ENCODE data around the gene ADAP2. TPM values are rescaled to one million over a fixed set of nuclear protein-coding genes. Genes with fewer than 3 reads are reported as not detected.
"Not testable (repeated sequence)": the region's sequence is repeated elsewhere in the genome, so short reads cannot be mapped to it uniquely, and the experiment has no call there.

Gene ADAP2
- total and polyA plus RNA-seq, 2 experiments from 2014 or later = 0.94 TPM

DNA sequence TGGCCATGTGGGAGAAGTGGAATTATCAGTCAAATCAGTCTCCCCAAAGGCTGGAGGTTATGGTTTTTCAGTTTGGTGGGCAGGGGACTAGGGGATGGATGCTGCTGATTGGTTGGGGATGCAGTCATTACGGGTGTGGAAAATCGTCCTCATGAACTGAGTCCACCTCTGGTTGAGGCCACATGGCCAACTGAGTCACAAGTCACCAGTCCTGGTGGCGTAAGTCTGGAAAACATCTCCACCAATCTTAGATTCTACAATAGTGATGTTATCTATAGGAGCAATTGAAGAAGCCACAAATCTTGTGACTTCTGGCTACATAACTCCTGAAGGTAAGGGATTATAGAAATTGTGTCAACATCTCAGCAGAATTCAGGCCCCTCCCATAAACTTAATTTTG lies 43.9 kb downstream of the ADAP2 start:
- Histone ChIP-seq H3K27me3 (ENCODE audit: insufficient read depth) (no peaks in the 10 kb centered on the region), H3K4me2 (no peak overlapping the region), H3K9me2 (ENCODE audit: insufficient read depth) (no peaks in the 10 kb centered on the region), H2AFZ (peak overlapping the region; percentile 9; the same call in 1 of the 2 replicates), H3K4me3 (no peak overlapping the region), H3F3A (replicated peaks; ENCODE audit: low read depth) (peaks cover 4% of the 10 kb centered on the region; the same call in 1 of the 2 replicates), H3K79me2 (replicated peaks; ENCODE audit: insufficient read depth) (no peaks in the 10 kb centered on the region), H3K36me3 (ENCODE audit: insufficient read depth) (no peaks in the 10 kb centered on the region), H4K20me1 (replicated peaks; ENCODE audit: insufficient read depth) (no peaks in the 10 kb centered on the region), H3K27ac (ENCODE audit: low read depth) (no peak overlapping the region), H3K4me1 (ENCODE audit: insufficient read depth) (no peaks in the 10 kb centered on the region)
- TF ChIP-seq NANOG (IDR thresholded peaks at IDR 0.05; ENCODE audit: borderline replicate concordance) (no peak), EZH2 (IDR thresholded peaks at IDR 0.05; ENCODE audit: low read depth, unreplicated experiment) (no peak), JUNB (IDR thresholded peaks at IDR 0.05; ENCODE audit: unreplicated experiment) (no peak), STAT1 (IDR thresholded peaks at IDR 0.05; ENCODE audit: unreplicated experiment) (no peak), CREB1 (CRISPR knock-in tag; IDR thresholded peaks at IDR 0.05; ENCODE audit: low read depth) (no peak), POLR2AphosphoS5 (IDR thresholded peaks at IDR 0.05; ENCODE audit: low read depth) (no peak)
- TF ChIP-seq, protein P1, sequence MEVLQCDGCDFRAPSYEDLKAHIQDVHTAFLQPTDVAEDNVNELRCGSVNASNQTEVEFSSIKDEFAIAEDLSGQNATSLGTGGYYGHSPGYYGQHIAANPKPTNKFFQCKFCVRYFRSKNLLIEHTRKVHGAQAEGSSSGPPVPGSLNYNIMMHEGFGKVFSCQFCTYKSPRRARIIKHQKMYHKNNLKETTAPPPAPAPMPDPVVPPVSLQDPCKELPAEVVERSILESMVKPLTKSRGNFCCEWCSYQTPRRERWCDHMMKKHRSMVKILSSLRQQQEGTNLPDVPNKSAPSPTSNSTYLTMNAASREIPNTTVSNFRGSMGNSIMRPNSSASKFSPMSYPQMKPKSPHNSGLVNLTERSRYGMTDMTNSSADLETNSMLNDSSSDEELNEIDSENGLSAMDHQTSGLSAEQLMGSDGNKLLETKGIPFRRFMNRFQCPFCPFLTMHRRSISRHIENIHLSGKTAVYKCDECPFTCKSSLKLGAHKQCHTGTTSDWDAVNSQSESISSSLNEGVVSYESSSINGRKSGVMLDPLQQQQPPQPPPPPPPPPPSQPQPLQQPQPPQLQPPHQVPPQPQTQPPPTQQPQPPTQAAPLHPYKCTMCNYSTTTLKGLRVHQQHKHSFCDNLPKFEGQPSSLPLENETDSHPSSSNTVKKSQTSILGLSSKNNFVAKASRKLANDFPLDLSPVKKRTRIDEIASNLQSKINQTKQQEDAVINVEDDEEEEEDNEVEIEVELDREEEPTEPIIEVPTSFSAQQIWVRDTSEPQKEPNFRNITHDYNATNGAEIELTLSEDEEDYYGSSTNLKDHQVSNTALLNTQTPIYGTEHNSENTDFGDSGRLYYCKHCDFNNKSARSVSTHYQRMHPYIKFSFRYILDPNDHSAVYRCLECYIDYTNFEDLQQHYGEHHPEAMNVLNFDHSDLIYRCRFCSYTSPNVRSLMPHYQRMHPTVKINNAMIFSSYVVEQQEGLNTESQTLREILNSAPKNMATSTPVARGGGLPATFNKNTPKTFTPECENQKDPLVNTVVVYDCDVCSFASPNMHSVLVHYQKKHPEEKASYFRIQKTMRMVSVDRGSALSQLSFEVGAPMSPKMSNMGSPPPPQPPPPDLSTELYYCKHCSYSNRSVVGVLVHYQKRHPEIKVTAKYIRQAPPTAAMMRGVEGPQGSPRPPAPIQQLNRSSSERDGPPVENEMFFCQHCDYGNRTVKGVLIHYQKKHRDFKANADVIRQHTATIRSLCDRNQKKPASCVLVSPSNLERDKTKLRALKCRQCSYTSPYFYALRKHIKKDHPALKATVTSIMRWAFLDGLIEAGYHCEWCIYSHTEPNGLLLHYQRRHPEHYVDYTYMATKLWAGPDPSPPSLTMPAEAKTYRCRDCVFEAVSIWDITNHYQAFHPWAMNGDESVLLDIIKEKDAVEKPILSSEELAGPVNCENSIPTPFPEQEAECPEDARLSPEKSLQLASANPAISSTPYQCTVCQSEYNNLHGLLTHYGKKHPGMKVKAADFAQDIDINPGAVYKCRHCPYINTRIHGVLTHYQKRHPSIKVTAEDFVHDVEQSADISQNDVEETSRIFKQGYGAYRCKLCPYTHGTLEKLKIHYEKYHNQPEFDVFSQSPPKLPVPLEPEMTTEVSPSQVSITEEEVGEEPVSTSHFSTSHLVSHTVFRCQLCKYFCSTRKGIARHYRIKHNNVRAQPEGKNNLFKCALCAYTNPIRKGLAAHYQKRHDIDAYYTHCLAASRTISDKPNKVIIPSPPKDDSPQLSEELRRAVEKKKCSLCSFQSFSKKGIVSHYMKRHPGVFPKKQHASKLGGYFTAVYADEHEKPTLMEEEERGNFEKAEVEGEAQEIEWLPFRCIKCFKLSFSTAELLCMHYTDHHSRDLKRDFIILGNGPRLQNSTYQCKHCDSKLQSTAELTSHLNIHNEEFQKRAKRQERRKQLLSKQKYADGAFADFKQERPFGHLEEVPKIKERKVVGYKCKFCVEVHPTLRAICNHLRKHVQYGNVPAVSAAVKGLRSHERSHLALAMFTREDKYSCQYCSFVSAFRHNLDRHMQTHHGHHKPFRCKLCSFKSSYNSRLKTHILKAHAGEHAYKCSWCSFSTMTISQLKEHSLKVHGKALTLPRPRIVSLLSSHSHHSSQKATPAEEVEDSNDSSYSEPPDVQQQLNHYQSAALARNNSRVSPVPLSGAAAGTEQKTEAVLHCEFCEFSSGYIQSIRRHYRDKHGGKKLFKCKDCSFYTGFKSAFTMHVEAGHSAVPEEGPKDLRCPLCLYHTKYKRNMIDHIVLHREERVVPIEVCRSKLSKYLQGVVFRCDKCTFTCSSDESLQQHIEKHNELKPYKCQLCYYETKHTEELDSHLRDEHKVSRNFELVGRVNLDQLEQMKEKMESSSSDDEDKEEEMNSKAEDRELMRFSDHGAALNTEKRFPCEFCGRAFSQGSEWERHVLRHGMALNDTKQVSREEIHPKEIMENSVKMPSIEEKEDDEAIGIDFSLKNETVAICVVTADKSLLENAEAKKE (CRISPR knock-in tag; IDR thresholded peaks at IDR 0.05) = no peak
- TF ChIP-seq, protein P2, sequence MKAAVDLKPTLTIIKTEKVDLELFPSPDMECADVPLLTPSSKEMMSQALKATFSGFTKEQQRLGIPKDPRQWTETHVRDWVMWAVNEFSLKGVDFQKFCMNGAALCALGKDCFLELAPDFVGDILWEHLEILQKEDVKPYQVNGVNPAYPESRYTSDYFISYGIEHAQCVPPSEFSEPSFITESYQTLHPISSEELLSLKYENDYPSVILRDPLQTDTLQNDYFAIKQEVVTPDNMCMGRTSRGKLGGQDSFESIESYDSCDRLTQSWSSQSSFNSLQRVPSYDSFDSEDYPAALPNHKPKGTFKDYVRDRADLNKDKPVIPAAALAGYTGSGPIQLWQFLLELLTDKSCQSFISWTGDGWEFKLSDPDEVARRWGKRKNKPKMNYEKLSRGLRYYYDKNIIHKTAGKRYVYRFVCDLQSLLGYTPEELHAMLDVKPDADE (IDR thresholded peaks at IDR 0.05) = no peak
- TF ChIP-seq, protein P3, sequence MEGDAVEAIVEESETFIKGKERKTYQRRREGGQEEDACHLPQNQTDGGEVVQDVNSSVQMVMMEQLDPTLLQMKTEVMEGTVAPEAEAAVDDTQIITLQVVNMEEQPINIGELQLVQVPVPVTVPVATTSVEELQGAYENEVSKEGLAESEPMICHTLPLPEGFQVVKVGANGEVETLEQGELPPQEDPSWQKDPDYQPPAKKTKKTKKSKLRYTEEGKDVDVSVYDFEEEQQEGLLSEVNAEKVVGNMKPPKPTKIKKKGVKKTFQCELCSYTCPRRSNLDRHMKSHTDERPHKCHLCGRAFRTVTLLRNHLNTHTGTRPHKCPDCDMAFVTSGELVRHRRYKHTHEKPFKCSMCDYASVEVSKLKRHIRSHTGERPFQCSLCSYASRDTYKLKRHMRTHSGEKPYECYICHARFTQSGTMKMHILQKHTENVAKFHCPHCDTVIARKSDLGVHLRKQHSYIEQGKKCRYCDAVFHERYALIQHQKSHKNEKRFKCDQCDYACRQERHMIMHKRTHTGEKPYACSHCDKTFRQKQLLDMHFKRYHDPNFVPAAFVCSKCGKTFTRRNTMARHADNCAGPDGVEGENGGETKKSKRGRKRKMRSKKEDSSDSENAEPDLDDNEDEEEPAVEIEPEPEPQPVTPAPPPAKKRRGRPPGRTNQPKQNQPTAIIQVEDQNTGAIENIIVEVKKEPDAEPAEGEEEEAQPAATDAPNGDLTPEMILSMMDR (conservative IDR thresholded peaks at IDR 0.05; ENCODE audit: low read depth in 2 of 2) = no peak
- TF ChIP-seq, protein P4, sequence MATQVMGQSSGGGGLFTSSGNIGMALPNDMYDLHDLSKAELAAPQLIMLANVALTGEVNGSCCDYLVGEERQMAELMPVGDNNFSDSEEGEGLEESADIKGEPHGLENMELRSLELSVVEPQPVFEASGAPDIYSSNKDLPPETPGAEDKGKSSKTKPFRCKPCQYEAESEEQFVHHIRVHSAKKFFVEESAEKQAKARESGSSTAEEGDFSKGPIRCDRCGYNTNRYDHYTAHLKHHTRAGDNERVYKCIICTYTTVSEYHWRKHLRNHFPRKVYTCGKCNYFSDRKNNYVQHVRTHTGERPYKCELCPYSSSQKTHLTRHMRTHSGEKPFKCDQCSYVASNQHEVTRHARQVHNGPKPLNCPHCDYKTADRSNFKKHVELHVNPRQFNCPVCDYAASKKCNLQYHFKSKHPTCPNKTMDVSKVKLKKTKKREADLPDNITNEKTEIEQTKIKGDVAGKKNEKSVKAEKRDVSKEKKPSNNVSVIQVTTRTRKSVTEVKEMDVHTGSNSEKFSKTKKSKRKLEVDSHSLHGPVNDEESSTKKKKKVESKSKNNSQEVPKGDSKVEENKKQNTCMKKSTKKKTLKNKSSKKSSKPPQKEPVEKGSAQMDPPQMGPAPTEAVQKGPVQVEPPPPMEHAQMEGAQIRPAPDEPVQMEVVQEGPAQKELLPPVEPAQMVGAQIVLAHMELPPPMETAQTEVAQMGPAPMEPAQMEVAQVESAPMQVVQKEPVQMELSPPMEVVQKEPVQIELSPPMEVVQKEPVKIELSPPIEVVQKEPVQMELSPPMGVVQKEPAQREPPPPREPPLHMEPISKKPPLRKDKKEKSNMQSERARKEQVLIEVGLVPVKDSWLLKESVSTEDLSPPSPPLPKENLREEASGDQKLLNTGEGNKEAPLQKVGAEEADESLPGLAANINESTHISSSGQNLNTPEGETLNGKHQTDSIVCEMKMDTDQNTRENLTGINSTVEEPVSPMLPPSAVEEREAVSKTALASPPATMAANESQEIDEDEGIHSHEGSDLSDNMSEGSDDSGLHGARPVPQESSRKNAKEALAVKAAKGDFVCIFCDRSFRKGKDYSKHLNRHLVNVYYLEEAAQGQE (IDR thresholded peaks at IDR 0.05; ENCODE audit: unreplicated experiment) = no peak
- ATAC-seq (no peak), DNase-seq (ENCODE audit: low spot score) (no peak)
- Mint-ChIP-seq H3K9me3 (no peaks in the 10 kb centered on the region), H3K36me3 (ENCODE audit: low read depth) (no peaks in the 10 kb centered on the region), H3K4me1 (peaks cover 12% of the 10 kb centered on the region), H3K27me3 (ENCODE audit: insufficient read depth, low read depth, poor library complexity) (peaks cover 9% of the 10 kb centered on the region), H3K27ac (no peak overlapping the region), H3K4me3 (no peak overlapping the region)

DNA sequence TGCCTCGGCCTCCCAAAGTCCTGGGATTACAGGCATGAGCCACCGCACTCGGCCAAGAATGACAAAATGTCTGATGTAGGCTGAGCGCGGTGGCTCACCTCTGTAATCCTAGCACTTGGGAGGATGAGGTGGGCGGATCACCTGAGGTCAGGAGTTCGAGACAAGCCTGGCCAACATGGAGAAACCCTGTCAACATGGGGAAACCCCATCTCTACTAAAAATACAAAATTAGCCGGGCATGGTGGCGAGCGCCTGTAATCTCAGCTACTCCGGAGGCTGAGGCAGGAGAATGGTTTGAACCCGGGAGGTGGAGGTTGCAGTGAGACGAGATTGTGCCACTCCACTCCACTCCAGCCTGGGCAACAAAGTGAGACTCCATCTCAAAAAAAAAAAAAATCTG lies 46.2 kb downstream of the ADAP2 start:
- not testable (repeated sequence) for H4K20me1 ChIP-seq (replicated peaks; ENCODE audit: insufficient read depth); H3K79me2 ChIP-seq (replicated peaks; ENCODE audit: insufficient read depth); DNase-seq (ENCODE audit: low spot score); H3K4me2 ChIP-seq; H3K27me3 Mint-ChIP-seq (ENCODE audit: insufficient read depth, low read depth, poor library complexity); H3K4me1 Mint-ChIP-seq; H3K36me3 ChIP-seq (ENCODE audit: insufficient read depth); H3K27me3 ChIP-seq (ENCODE audit: insufficient read depth); H3K9me2 ChIP-seq (ENCODE audit: insufficient read depth); H3K27ac Mint-ChIP-seq; H3K4me3 Mint-ChIP-seq; H3K4me1 ChIP-seq (ENCODE audit: insufficient read depth); H3K4me3 ChIP-seq; H2AFZ ChIP-seq; H3K27ac ChIP-seq (ENCODE audit: low read depth); ATAC-seq
- H3F3A ChIP-seq (replicated peaks; ENCODE audit: low read depth) = peaks cover 12% of the 10 kb centered on the region; the same call in 1 of the 2 replicates
- H3K36me3 Mint-ChIP-seq (ENCODE audit: low read depth) = peaks cover 14% of the 10 kb centered on the region
- H3K9me3 Mint-ChIP-seq = peaks cover 12% of the 10 kb centered on the region

Data from GM23338 (cell line).